ENCODE measurements around the gene FRMD4A.
"Not testable (repeated sequence)": the region's sequence is repeated elsewhere in the genome, so short reads cannot be mapped to it uniquely, and the experiment has no call there.

Gene FRMD4A

GRCh38 chr10:13955409-13956068 is 375.2 kb downstream of the FRMD4A start:
- no peak for DNase-seq (ENCODE audit: low read depth, low spot score)
- H3K4me3 ChIP-seq (ENCODE audit: low read length): no peak overlapping the region

- H3K4me3 ChIP-seq (ENCODE audit: low read length); DNase-seq (ENCODE audit: low read depth, low spot score): not testable (repeated sequence)
Measured at GRCh38 chr10:13954195-13954594, 376.5 kb downstream of the FRMD4A start.

GRCh38 chr10:13953371-13953770 is 377.4 kb downstream of the FRMD4A start:
- no peak overlapping the region for H3K4me3 ChIP-seq (ENCODE audit: low read length)
- DNase-seq (ENCODE audit: low read depth, low spot score): no peak

- no peak for DNase-seq (ENCODE audit: low read depth, low spot score)
- no peak overlapping the region for H3K4me3 ChIP-seq (ENCODE audit: low read length)
Measured at GRCh38 chr10:13950543-13950939, 380.2 kb downstream of the FRMD4A start.

- no peak overlapping the region for H3K4me3 ChIP-seq (ENCODE audit: low read length)
- no peak for DNase-seq (ENCODE audit: low read depth, low spot score)
Measured at GRCh38 chr10:13949844-13950542, 380.7 kb downstream of the FRMD4A start.

- H3K4me3 ChIP-seq (ENCODE audit: low read length): no peak overlapping the region
- no peak for DNase-seq (ENCODE audit: low read depth, low spot score)
Measured at GRCh38 chr10:13946209-13946460, 384.6 kb downstream of the FRMD4A start.

- no peak overlapping the region for H3K4me3 ChIP-seq (ENCODE audit: low read length)
- no peak for DNase-seq (ENCODE audit: low read depth, low spot score)
Measured at GRCh38 chr10:13945390-13946208, 385.1 kb downstream of the FRMD4A start.

- DNase-seq (ENCODE audit: low read depth, low spot score): no peak
- H3K4me3 ChIP-seq (ENCODE audit: low read length): no peak overlapping the region
Measured at GRCh38 chr10:13944823-13945222, 385.9 kb downstream of the FRMD4A start.

- no peak overlapping the region for H3K4me3 ChIP-seq (ENCODE audit: low read length)
- no peak for DNase-seq (ENCODE audit: low read depth, low spot score)
Measured at GRCh38 chr10:13943735-13944398, 386.9 kb downstream of the FRMD4A start.

GRCh38 chr10:13942035-13942434 is 388.7 kb downstream of the FRMD4A start:
- no peak overlapping the region for H3K4me3 ChIP-seq (ENCODE audit: low read length)
- no peak for DNase-seq (ENCODE audit: low read depth, low spot score)

- no peak for DNase-seq (ENCODE audit: low read depth, low spot score)
- no peak overlapping the region for H3K4me3 ChIP-seq (ENCODE audit: low read length)
Measured at GRCh38 chr10:13939391-13939790, 391.3 kb downstream of the FRMD4A start.

GRCh38 chr10:13938950-13939349 is 391.8 kb downstream of the FRMD4A start:
- DNase-seq (ENCODE audit: low read depth, low spot score): no peak
- no peak overlapping the region for H3K4me3 ChIP-seq (ENCODE audit: low read length)

GRCh38 chr10:13936826-13937225 is 393.9 kb downstream of the FRMD4A start:
- no peak for DNase-seq (ENCODE audit: low read depth, low spot score)
- no peak overlapping the region for H3K4me3 ChIP-seq (ENCODE audit: low read length)

GRCh38 chr10:13930120-13930519 is 400.6 kb downstream of the FRMD4A start:
- H3K4me3 ChIP-seq (ENCODE audit: low read length): no peak overlapping the region
- DNase-seq (ENCODE audit: low read depth, low spot score): peak; percentile 88

GRCh38 chr10:13928451-13928850 is 402.3 kb downstream of the FRMD4A start:
- H3K4me3 ChIP-seq (ENCODE audit: low read length): no peak overlapping the region
- DNase-seq (ENCODE audit: low read depth, low spot score): no peak

- DNase-seq (ENCODE audit: low read depth, low spot score): no peak
- no peak overlapping the region for H3K4me3 ChIP-seq (ENCODE audit: low read length)
Measured at GRCh38 chr10:13925971-13926780, 404.5 kb downstream of the FRMD4A start.

GRCh38 chr10:13924040-13924725 is 406.5 kb downstream of the FRMD4A start:
- H3K4me3 ChIP-seq (ENCODE audit: low read length): no peak overlapping the region
- no peak for DNase-seq (ENCODE audit: low read depth, low spot score)

GRCh38 chr10:13922586-13922985 is 408.1 kb downstream of the FRMD4A start:
- no peak for DNase-seq (ENCODE audit: low read depth, low spot score)

GRCh38 chr10:13921941-13922340 is 408.8 kb downstream of the FRMD4A start:
- no peak overlapping the region for H3K4me3 ChIP-seq (ENCODE audit: low read length)
- DNase-seq (ENCODE audit: low read depth, low spot score): no peak

More at GRCh38 chr10:13922586-13922985, 408.1 kb downstream of the FRMD4A start:
- H3K4me3 ChIP-seq (ENCODE audit: low read length): no peak overlapping the region
